Activated CD8-positive, alpha-beta memory T cell treated with anti-CD3 and anti-CD28 coated beads, Interleukin-2, amount 50 U/mL, for 1 hour (primary cell): Measurements from ENCODE around the gene MAN1B1.

Source experiments
- DNase-seq: peaks from one replicate; pipeline ENCODE4 v3.0.0-alpha.2; 2020; ENCODE audit errors: extremely low read depth

The MAN1B1 gene

DNA sequence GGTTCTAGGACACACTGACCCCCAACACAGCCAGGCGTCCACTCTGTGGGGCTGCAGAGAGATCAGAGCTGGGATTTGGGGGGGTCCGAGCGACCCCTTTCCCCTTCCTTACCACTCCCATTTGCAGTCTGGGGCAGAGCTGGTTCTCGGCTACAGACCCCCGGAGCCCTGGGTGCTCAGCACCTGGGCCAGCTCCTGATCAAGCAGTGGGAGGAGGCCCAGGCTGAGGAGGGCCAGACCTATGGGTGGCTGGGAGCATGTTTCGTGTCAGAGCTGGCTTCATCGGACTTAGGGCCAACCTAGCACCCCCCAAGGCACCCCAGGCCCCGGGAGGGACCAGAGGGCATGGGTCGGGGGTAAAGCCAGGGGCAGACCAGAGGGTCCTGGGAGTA, 59.7 kb downstream of the MAN1B1 start:
- DNase-seq = no peak

DNA sequence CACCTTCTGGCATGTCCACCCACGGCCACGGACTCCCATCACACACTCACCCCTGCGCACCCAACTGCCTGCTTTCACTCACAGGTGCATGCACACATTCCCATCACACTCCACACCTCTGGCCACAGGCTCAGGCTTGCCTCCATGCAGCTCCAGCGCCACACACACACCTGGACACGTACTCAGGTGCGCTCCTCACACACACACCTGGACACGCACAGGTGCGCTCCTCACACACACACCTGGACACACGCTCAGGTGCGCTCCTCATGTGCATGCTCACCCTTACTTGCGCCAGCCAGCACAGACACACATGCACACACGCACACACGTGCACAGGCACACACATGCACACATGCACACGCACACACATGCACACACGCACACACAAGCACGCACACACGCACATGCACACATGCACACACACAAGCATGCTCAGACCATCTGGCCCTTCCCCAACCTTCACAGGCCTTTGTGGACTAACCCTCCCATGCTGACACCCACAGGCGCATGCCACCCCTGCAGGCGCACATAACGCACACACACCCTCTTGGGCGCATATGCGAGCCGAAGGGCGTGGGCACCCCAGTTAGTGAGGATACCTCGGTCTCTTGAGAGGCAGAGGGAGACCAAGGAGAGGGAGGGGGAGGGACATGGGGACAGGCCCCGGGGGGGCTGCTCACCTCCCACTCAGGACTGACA, 60.5 kb downstream of the MAN1B1 start:
- DNase-seq = no peak

DNA sequence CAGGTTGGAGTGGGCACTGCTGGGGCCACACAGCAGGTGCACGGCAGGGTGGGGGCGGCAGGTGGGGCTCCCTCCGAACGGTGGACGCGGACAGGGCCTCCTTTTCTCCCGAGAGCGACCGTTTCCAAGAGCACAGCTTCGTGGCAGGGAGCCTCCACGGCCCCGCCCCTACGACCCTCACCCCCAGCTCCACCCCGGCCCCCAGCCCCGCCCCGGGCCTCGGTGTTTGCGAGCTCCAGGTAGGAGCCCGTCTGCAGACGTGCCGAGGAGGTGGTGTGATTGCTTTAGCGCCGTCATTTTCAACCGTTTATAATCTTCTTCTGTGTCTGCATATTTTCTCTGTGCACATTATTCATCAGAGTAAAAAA, 61.0 kb downstream of the MAN1B1 start:
- DNase-seq = no peak

DNA sequence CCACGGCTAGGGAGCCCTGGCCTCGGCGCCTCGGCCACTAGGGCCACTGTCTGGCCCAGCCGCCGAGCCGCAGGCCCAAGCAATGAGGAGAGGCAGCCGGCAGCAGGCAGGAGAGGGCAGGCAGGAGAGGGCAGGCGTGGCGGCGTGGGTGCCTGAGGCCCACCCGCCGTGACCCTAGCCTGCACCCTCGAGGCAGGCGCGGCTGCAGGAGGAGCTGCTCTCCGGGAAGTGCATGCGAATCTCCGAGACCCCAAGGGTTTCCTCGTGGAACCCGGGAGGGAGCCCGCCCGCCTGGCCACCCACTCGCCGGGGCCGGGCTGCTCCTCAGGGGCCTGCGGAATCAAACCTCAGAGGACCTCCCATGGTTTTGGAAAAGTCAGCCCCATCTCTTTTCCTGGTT, 61.5 kb downstream of the MAN1B1 start:
- DNase-seq = no peak

DNA sequence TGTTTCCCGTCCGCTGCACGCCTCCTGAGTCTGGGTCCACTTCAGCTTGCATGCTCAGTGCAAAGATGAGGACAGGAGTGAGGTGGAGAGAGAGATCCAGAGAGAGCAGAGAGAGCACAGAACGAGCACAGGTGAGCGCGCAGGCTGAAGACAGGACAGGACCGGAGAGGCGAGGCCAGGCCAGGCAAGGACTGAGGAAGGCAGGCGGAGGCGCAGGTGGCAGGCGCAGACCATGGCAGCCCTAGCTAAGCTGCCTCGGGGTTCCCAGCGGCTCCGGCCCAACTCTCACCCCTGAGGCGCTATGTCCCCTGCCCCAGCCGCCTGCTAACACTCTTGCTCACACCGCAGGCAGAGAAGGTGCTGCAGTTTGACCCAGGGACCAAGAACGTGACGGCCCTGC, 61.9 kb downstream of the MAN1B1 start:
- no peak for DNase-seq

DNA sequence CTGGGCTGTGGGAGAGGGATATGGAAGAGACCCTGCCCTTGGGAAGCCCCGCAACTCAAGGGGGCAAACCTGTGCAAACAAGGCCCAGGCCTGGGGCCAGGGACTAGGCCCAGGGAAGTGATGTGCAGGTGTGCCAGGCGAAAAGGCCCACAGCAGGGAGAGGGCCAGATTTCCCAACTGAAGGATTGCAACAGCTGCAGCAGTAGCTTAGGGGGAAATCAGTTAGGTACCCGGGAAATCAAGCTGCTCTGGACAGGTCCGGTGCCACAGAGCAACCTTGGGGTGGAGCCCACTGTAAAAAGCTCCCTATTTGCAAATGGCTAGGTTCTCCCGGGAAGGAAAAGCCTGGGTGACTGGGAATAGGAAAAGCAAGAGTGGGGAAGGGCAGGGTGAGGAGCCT, 62.6 kb downstream of the MAN1B1 start:
- DNase-seq = no peak

DNA sequence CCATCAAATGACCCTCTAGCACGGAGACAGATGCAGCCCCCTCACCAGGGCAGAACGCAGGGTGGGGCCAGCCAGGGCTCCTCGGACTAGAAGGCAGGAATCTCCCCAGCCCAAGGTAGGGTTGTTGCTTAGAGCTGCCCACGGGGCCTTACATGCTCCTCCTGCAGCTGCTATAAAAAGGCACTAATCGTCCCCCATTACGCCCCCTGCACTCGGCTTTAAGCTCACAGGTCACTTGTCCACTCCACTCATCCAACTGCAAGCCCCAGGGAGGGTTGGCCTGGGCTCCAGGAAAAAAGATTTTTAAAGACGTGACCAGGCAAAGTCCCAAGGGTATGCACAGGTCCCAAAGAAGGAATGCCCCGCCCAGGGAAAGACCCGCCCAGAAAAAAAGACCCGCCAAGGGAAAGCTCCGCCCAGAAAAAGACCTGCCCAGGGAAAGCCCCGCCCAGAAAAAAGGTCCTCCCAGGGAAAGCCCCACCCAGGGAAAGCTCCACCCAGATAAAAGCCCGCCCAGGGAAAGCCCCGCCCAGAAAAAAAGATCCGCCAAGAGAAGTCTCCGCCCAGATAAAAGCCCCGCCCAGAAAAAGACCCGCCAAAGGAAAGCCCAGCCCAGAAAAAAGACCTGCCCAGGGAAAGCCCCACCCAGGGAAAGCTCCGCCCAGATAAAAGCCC, 63.3 kb downstream of the MAN1B1 start:
- DNase-seq = no peak

DNA sequence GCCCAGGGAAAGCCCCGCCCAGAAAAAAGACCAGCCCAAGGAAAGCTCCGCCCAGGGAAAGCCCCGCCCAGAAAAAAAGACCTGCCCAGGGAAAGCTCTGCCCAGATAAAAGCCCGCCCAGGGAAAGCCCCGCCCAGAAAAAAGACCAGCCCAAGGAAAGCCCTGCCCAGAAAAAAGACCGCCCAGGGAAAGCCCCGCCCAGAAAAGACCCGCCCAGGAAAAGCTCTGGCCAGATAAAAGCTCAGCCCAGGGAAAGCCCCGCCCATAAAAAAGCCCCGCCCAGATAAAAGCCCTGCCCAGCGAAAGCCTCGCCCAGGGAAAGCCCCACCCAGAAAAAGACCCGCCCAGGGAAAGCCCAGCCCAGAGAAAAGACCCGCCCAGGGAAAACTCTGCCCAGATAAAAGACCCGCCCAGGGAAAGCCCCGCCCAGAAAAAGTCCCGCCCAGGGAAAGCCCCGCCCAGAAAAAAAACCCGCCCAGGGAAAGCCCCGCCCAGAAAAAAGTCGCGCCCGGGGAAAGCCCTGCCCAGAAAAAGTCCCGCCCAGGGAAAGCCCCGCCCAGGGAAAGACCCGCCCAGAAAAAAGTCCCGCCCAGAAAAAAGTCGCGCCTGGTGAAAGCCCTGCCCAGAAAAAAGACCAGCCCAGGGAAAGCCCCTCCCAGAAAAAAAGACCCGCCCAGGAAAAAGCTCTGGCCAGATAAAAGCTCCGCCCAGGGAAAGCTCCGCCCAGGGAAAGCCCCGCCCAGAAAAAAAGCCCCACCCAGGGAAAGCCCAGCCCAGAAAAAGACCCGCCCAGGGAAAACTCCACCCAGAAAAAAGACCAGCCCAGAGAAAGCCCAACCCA, 64.1 kb downstream of the MAN1B1 start:
- DNase-seq = no peak

DNA sequence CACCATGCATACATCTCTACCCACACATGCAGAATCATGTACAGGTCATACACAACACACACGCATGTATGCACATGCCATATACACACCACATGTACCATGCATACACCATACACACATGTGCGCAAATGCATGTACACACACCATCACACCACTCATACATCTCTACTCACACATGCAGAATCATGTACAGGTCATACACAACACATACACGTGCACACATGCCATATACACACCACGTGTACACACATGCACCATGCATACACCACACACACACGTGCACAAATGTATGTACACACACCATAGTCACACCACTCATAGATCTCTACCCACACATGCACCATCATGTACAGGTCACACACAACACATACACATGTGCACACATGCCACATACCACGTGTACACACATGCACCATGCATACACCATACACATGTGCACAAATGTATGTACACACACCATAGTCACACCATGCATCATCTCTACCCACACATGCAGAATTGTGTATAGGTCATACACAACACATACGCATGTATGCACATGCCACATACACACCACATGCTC, 66.1 kb downstream of the MAN1B1 start:
- no peak for DNase-seq

DNA sequence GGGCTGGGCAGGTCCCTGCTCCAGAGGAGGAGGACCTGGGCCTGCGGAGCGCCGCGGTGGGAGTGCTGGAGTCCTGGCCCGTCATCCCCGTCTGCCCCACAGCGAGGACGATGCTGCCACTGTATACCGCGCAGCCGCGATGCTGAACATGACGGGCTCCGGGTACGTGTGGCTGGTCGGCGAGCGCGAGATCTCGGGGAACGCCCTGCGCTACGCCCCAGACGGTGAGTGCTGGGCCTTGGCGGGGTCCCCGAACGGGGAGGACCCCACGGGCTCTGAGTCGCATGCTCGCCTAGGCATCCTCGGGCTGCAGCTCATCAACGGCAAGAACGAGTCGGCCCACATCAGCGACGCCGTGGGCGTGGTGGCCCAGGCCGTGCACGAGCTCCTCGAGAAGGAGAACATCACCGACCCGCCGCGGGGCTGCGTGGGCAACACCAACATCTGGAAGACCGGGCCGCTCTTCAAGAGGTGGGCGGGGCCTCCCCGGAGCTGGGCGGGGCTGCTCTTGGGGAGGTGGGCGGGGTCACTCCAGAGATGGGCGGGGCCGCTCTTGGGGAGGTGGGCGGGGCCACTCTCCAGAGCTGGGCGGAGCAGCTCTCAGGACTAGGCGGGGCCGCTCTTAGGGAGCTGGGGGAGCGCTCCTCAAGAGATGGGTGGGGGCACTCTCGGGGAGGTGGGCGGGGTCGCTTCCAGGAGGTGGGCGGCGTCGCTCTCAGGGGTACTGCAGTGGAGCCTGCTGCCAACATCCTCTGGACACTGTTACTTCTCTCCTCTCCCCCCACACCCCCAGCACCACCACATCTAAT, 70.0 kb downstream of the MAN1B1 start:
- DNase-seq = no peak

DNA sequence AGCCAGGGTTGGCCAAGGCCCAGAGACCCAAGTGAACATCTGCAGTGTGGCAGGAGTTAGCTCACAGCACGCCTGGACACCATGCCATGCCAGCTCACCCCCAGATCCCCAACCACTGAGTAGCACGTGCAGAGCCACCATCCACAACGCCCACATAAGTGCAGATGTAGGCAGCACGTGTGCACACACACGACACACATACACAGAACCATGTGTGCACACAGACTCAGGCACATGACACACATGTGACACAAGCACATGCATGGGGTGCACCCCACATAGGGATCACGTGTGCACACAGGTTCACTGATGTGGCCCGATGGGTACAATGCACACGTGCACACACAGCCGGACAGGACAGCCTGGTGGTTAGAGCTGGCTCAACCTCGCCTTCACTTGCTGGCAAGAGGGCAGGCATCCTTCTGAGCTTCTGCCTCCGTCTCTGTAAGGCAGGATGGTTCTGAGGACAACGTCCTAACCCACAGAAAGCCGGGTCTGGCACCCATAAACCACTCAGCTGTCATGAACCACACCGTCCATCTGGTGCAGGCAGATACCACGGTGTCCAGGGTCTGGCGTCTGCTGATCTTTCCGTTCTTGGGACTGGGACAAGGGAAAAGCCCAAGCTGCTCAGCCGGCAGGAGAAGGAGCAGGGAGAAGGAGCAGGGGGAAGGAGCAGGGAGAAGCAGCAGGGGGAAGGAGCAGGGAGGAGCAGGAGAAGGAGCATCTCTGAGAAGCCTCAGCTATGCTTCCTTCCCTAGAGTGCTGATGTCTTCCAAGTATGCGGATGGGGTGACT, 71.0 kb downstream of the MAN1B1 start:
- DNase-seq = no peak

DNA sequence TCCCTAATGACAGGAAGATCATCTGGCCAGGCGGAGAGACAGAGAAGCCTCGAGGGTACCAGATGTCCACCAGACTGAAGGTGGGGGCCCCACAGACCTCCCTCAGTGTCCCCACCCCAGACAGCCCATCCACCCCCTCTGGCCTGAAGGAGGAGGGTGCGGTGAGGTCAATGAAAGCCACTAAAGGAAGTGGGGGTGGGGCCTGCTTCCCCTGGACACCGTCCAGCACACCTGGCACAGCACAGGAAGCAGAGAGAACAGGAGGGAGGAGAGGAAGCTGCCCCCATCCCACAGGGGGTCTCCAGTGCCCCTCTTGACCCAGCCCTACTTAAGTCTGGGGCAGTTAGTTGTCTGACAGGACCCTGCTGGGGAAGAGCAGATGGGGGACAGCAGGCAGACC, 71.8 kb downstream of the MAN1B1 start:
- no peak for DNase-seq
